SK-N-SH (cell line): ENCODE data around the gene ZNF304. TPM values are rescaled to one million over a fixed set of nuclear protein-coding genes. Genes with fewer than 3 reads are reported as not detected.
A peak's percentile ranks its signal among the peaks of the same experiment; 100 is the strongest.

Source experiments
- CTCF ChIA-PET: fragments of 300-600, 350-600 bp; formaldehyde crosslinking; extraction: SDS; loops from one replicate; lab custom pipeline; 2021; lab: Yijun Ruan, JAX
- POLR2A ChIA-PET: fragments of 350-600 bp; sonication (Branson Sonifier 250); formaldehyde crosslinking; extraction: SDS; loops from one replicate; lab custom pipeline; 2020; ENCODE audit warnings: antibody characterized with exemption, inconsistent platforms; lab: Yijun Ruan, JAX
- DNase-seq: peaks from one replicate; pipeline ENCODE4 v3.0.0; 2012
- H2AFZ ChIP-seq: fragments of 200-600 bp; sonication (generic); 2 replicates; pipeline ENCODE4 v1.8.1; 2016; ENCODE audit warnings: antibody characterized with exemption, mild to moderate bottlenecking, low read depth
- H3F3A ChIP-seq: fragments of 200-600 bp; sonication (generic); replicated peaks from 2 replicates; pipeline ENCODE3; 2016; ENCODE audit warnings: antibody characterized with exemption, mild to moderate bottlenecking; ENCODE audit not compliant: insufficient read depth
- H3K27ac ChIP-seq, 2 experiments: fragments of 200-500 bp in 1 of 2; fragments of 200-600 bp in 1 of 2; sonication (Bioruptor generic) in 1 of 2; sonication (generic), shearing (Covaris generic) in 1 of 2; 2 replicates each; pipeline versions ENCODE4 v1.5.1 to v1.6.1; 2014 to 2016; ENCODE audit warnings: low read depth in 2 of 2, inconsistent platforms in 1 of 2, low read length in 1 of 2, mild to moderate bottlenecking in 1 of 2, mixed read lengths in 1 of 2
- H3K27me3 ChIP-seq: fragments of 200-600 bp; sonication (generic), shearing (Covaris generic); 2 replicates; pipeline ENCODE4 v1.6.1; 2016; ENCODE audit warnings: mixed run types; ENCODE audit not compliant: insufficient read depth
- H3K36me3 ChIP-seq, 2 experiments: fragments of 200-500 bp in 1 of 2; fragments of 200-600 bp in 1 of 2; sonication (Bioruptor generic) in 1 of 2; sonication (generic) in 1 of 2; replicated peaks in 1 of 2; 2 replicates each; pipeline versions ENCODE3 to v1.5.1; 2014 to 2016; ENCODE audit warnings: low read length in 1 of 2, mild to moderate bottlenecking in 1 of 2; ENCODE audit not compliant: insufficient read depth in 2 of 2, control insufficient read depth in 1 of 2
- H3K4me1 ChIP-seq, 2 experiments: fragments of 200-500 bp in 1 of 2; fragments of 200-600 bp in 1 of 2; sonication (Bioruptor generic) in 1 of 2; sonication (generic), shearing (Covaris generic) in 1 of 2; 2 replicates each; pipeline versions ENCODE4 v1.5.1 to v1.6.1; 2014 to 2016; ENCODE audit warnings: low read depth in 1 of 2, low read length in 1 of 2, mixed run types in 1 of 2; ENCODE audit not compliant: insufficient read depth in 2 of 2, control insufficient read depth in 1 of 2
- H3K4me2 ChIP-seq: fragments of 200-600 bp; sonication (generic), shearing (Covaris generic); 2 replicates; pipeline ENCODE4 v1.6.1; 2017; ENCODE audit warnings: mixed run types
- H3K4me3 ChIP-seq, 2 experiments: fragments of 200-500 bp in 1 of 2; fragments of 200-600 bp in 1 of 2; sonication (Bioruptor generic) in 1 of 2; sonication (generic), shearing (Covaris generic) in 1 of 2; 2 replicates each; pipeline versions ENCODE4 v1.5.1 to v1.8.1; 2014 to 2016; ENCODE audit warnings: low read depth in 2 of 2, inconsistent platforms in 1 of 2, low read length in 1 of 2, mild to moderate bottlenecking in 1 of 2, mixed read lengths in 1 of 2, moderate library complexity in 1 of 2
- H3K79me2 ChIP-seq: fragments of 200-600 bp; sonication (generic); 2 replicates; pipeline ENCODE4 v1.8.1; 2017; ENCODE audit warnings: mild to moderate bottlenecking; ENCODE audit not compliant: insufficient read depth
- H3K9ac ChIP-seq: fragments of 200-600 bp; sonication (generic); 2 replicates; pipeline ENCODE4 v1.6.1; 2017; ENCODE audit warnings: mixed run types
- H3K9me2 ChIP-seq: fragments of 200-600 bp; sonication (generic); 2 replicates; pipeline ENCODE4 v1.6.1; 2017; ENCODE audit warnings: mixed run types
- H3K9me3 ChIP-seq: fragments of 200-600 bp; sonication (generic); 2 replicates; pipeline ENCODE4 v1.6.1; 2017; ENCODE audit warnings: mixed run types, mild to moderate bottlenecking, moderate library complexity
- H4K20me1 ChIP-seq: fragments of 200-600 bp; sonication (generic); 2 replicates; pipeline ENCODE4 v1.6.1; 2017; ENCODE audit warnings: mild to moderate bottlenecking, mixed run types; ENCODE audit not compliant: insufficient read depth
- CHD2 ChIP-seq: fragments of 150-350 bp; IDR thresholded peaks from 2 replicates; pipeline ENCODE4 v1.6.1; 2018; ENCODE audit warnings: low read length; ENCODE audit not compliant: partially characterized antibody
- EP300 ChIP-seq, 2 experiments: IDR thresholded peaks; 2 replicates each; pipeline versions ENCODE4 v1.4.0 to v1.6.1; 2012; ENCODE audit warnings: borderline replicate concordance in 1 of 2, low read depth in 1 of 2, low read length in 1 of 2
- FOXJ3 ChIP-seq: sonication (generic); formaldehyde crosslinking; IDR thresholded peaks from 2 replicates; pipeline ENCODE4 v1.5.1; 2020; ENCODE audit warnings: mild to moderate bottlenecking, missing genetic modification reagents
- FOXM1 ChIP-seq: IDR thresholded peaks from 2 replicates; pipeline ENCODE4 v1.4.0; 2012; ENCODE audit warnings: low read depth, mild to moderate bottlenecking
- GABPA ChIP-seq: IDR thresholded peaks from 2 replicates; pipeline ENCODE4 v1.4.0; 2012; ENCODE audit warnings: low read depth, mild to moderate bottlenecking
- GATA2 ChIP-seq: sonication (generic); formaldehyde crosslinking; IDR thresholded peaks from 2 replicates; pipeline ENCODE4 v1.5.0; 2020; ENCODE audit warnings: mild to moderate bottlenecking, missing genetic modification reagents
- JUND ChIP-seq: IDR thresholded peaks from 2 replicates; pipeline ENCODE4 v1.4.0; 2012
- MAX ChIP-seq: IDR thresholded peaks from 2 replicates; pipeline ENCODE4 v1.4.0; 2012; ENCODE audit warnings: low read depth
- MXI1 ChIP-seq: IDR thresholded peaks from 2 replicates; pipeline ENCODE4 v1.6.1; 2012; ENCODE audit warnings: mild to moderate bottlenecking, low read depth, low read length, improper control_type of control experiment
- NRF1 ChIP-seq: IDR thresholded peaks from 2 replicates; pipeline ENCODE4 v1.6.1; 2012; ENCODE audit warnings: low read depth, mild to moderate bottlenecking, low read length
- PBX3 ChIP-seq: IDR thresholded peaks from 2 replicates; pipeline ENCODE4; 2012
- POLR2AphosphoS5 ChIP-seq: IDR thresholded peaks from 2 replicates; pipeline ENCODE4 v1.6.1; 2012; ENCODE audit warnings: low read depth, low read length
- RCOR1 ChIP-seq: fragments of 150-350 bp; IDR thresholded peaks from 2 replicates; pipeline ENCODE4 v1.6.1; 2017; ENCODE audit warnings: antibody characterized with exemption, low read length
- SIN3A ChIP-seq: IDR thresholded peaks from 2 replicates; pipeline ENCODE4 v1.6.1; 2012; ENCODE audit warnings: low read depth, mild to moderate bottlenecking, low read length, moderate library complexity, borderline replicate concordance
- SMC3 ChIP-seq: IDR thresholded peaks from 2 replicates; pipeline ENCODE4 v1.6.1; 2012; ENCODE audit warnings: low read depth, low read length, improper control_type of control experiment
- USF2 ChIP-seq: fragments of 150-350 bp; IDR thresholded peaks from 2 replicates; pipeline ENCODE4 v1.6.1; 2017; ENCODE audit warnings: antibody characterized with exemption, low read length, low read depth, borderline replicate concordance
- ZBTB33 ChIP-seq: IDR thresholded peaks from 2 replicates; pipeline ENCODE4 v1.4.0; 2012; ENCODE audit warnings: low read depth, borderline replicate concordance
- WGBS: methylation state at CpG from one replicate; pipeline ENCODE4 v1.1.6; 2017; ENCODE audit warnings: low lambda C conversion rate; 5-methylcytosine and 5-hydroxymethylcytosine counted together
- polyA plus RNA-seq, 3 experiments: library from polyadenylated mRNA; depleted of rRNA; stranded (reverse); fragments of >200 nt; gene quantifications; 2 replicates each; pipeline ENCODE4 v1.2.3, GENCODE V29; 2012

Gene ZNF304
- polyA plus RNA-seq, 1 of the 3 experiments (the other 2 are of a cell fraction), result 2.5 TPM

GRCh38 chr19:57348136-57348535 lies 2.9 kb upstream of the ZNF304 start:
- H3K4me1 ChIP-seq, result peaks cover 7 to 15% of the 10 kb centered on the region in 2 experiments; a peak in 2 of 4 replicates
- POLR2A ChIA-PET, result interaction anchor here (0.6 kb wide), 1 partner anchor 16 kb away, joined by 5 read pairs; no protein-coding TSS in a partner anchor
- no peak for TF ChIP-seq MAX
- TF ChIP-seq GATA2 (CRISPR knock-in tag), result no peak
- no peak for TF ChIP-seq JUND
- no peak for TF ChIP-seq FOXM1
- TF ChIP-seq ZBTB33, result no peak
- no peak for TF ChIP-seq NRF1
- TF ChIP-seq PBX3, result no peak
- no peak for TF ChIP-seq CHD2
- TF ChIP-seq, all 33 proteins: peak for 0
- Histone ChIP-seq H3K27ac (no peak overlapping the region), H3K9me3 (no peaks in the 10 kb centered on the region), H3K4me3 (no peak overlapping the region), H3K79me2 (peaks cover 21% of the 10 kb centered on the region), H3K9me2 (no peaks in the 10 kb centered on the region), H3K27me3 (no peaks in the 10 kb centered on the region), H2AFZ (no peak overlapping the region), H3F3A (no peaks in the 10 kb centered on the region), H3K36me3 (no peaks in the 10 kb centered on the region), H4K20me1 (no peaks in the 10 kb centered on the region), H3K9ac (no peak overlapping the region), H3K4me2 (no peak overlapping the region)
- WGBS, result 48% methylated on average over 3 of the region's 3 CpGs
- CTCF ChIA-PET, result no interaction called here
- DNase-seq, result no peak

- no peaks in the 10 kb centered on the region for H4K20me1 ChIP-seq
- CTCF ChIA-PET, result no interaction called here
- peak overlapping the region; percentile 98 to 99 for H3K4me3 ChIP-seq
- H3K4me1 ChIP-seq, result peaks cover 7 to 18% of the 10 kb centered on the region in 2 experiments; a peak in 2 of 4 replicates
- H3F3A ChIP-seq, result no peaks in the 10 kb centered on the region
- 15% methylated on average over 7 of the region's 7 CpGs for WGBS
- H3K27ac ChIP-seq, result peak overlapping the region in 1 of 2 experiments; percentile 59; a peak in 1 of 4 replicates
- peak overlapping the region; percentile 86 for H3K4me2 ChIP-seq
- POLR2A ChIA-PET, result no interaction called here
- peaks cover 35% of the 10 kb centered on the region for H3K79me2 ChIP-seq
- H3K9me3 ChIP-seq, result no peaks in the 10 kb centered on the region
- peak overlapping the region; percentile 85 for H3K9ac ChIP-seq
- peak overlapping the region; percentile 72; the same call in 1 of the 2 replicates for H2AFZ ChIP-seq
- no peaks in the 10 kb centered on the region for H3K9me2 ChIP-seq
- no peaks in the 10 kb centered on the region for H3K27me3 ChIP-seq
- H3K36me3 ChIP-seq, result peaks cover 17 to 29% of the 10 kb centered on the region in 2 experiments
- DNase-seq, result no peak
- TF ChIP-seq ZBTB33, result no peak
- TF ChIP-seq EP300 (IDR thresholded peaks at IDR 0.05; ENCODE audit: borderline replicate concordance in 1 of 2, low read depth in 1 of 2, low read length in 1 of 2), result no peak
- no peak for TF ChIP-seq SIN3A
- no peak for TF ChIP-seq GABPA
- TF ChIP-seq USF2, result no peak
- TF ChIP-seq POLR2AphosphoS5, result no peak
- no peak for TF ChIP-seq NRF1
- TF ChIP-seq RCOR1, result no peak
- TF ChIP-seq MXI1, result no peak
- TF ChIP-seq FOXJ3 (CRISPR knock-in tag), result no peak
- TF ChIP-seq SMC3, result no peak
Measured at GRCh38 chr19:57351867-57352266, 796 bp downstream of the ZNF304 start.
